Endothelial cell of umbilical vein (primary cell): ENCODE measurements around the gene CDK7.

ENCODE experiments used
- CTCF ChIP-seq, 2 donors: IDR thresholded peaks; 1 replicate in 1 of 2; 2 replicates in 1 of 2; pipeline ENCODE4 v1.5.1; 2011; ENCODE audit warnings: low read length in 2 of 2, mild to moderate bottlenecking in 2 of 2, moderate library complexity in 2 of 2, control low read depth in 1 of 2, inconsistent platforms in 1 of 2, low read depth in 1 of 2; ENCODE audit not compliant: insufficient read depth in 1 of 2; ENCODE audit errors: extremely low read depth in 1 of 2
- FOS ChIP-seq: IDR thresholded peaks from 2 replicates; pipeline ENCODE4 v1.6.1; 2011; ENCODE audit warnings: mild to moderate bottlenecking, low read length, moderate library complexity, borderline replicate concordance; ENCODE audit not compliant: insufficient read depth
- GATA2 ChIP-seq: IDR thresholded peaks from 2 replicates; pipeline ENCODE4 v1.7.0; 2011; ENCODE audit warnings: low read depth, mild to moderate bottlenecking, moderate library complexity, mixed read lengths, low read length; ENCODE audit not compliant: insufficient read length, insufficient read depth

- TF ChIP-seq CTCF (IDR thresholded peaks at IDR 0.05; ENCODE audit: extremely low read depth in 1 of 2, insufficient read depth in 1 of 2, low read depth in 1 of 2, low read length in 2 of 2) (no peak), GATA2 (no peak), FOS (no peak)
Observed at GRCh38 chr5:69281114-69281513, 46.4 kb downstream of the CDK7 start.
